Fibroblast of lung (primary cell): Measurements from ENCODE around the gene MLPH.

Source experiments
- CTCF ChIP-seq, 2 donors: IDR thresholded peaks in 1 of 2; conservative IDR thresholded peaks in 1 of 2; 1 replicate in 1 of 2; 2 replicates in 1 of 2; pipeline ENCODE4 v1.5.1; 2011 to 2012; ENCODE audit warnings: low read length in 2 of 2, control low read depth in 1 of 2, inconsistent platforms in 1 of 2, low read depth in 1 of 2, mild to moderate bottlenecking in 1 of 2
- EZH2 ChIP-seq: IDR thresholded peaks from 2 replicates; pipeline ENCODE4 v1.5.1; 2012; ENCODE audit warnings: low read length, control low read depth, mild to moderate bottlenecking; ENCODE audit errors: missing control alignments

GRCh38 chr2:237535385-237536082, 48.5 kb downstream of the MLPH start:
- TF ChIP-seq CTCF (conservative IDR thresholded peaks at IDR 0.05 in 1 of 2, IDR thresholded peaks at IDR 0.05 in 1 of 2; ENCODE audit: low read depth in 1 of 2, low read length in 2 of 2) = no peak
- TF ChIP-seq EZH2 = no peak
